GM10266 (cell line): ENCODE results near the gene ZMYND10.

Experiments used
- DNase-seq: peaks from one replicate; pipeline ENCODE4 v3.0.0; 2012; ENCODE audit errors: extremely low spot score
- CTCF ChIP-seq: IDR thresholded peaks from 2 replicates; pipeline ENCODE4 v1.5.1; 2012; ENCODE audit warnings: mild to moderate bottlenecking, low read depth; ENCODE audit not compliant: control insufficient read depth, insufficient read depth; ENCODE audit errors: missing control alignments

The ZMYND10 gene

GRCh38 chr3:50370594-50370993 is 25.1 kb upstream of the ZMYND10 start:
- no peak for TF ChIP-seq CTCF
- no peak for DNase-seq

- TF ChIP-seq CTCF = no peak
- no peak for DNase-seq
These were observed 23.6 kb upstream of the ZMYND10 start for GRCh38 chr3:50369012-50369670.

- no peak for TF ChIP-seq CTCF
These were observed 20.3 kb upstream of the ZMYND10 start for GRCh38 chr3:50365842-50366220.

GRCh38 chr3:50365080-50365841 is 19.7 kb upstream of the ZMYND10 start:
- DNase-seq = peak; percentile 96

More at GRCh38 chr3:50365842-50366220, 20.3 kb upstream of the ZMYND10 start:
- DNase-seq = no peak

GRCh38 chr3:50364573-50365079 is 19.1 kb upstream of the ZMYND10 start:
- TF ChIP-seq CTCF = no peak
- no peak for DNase-seq

More at GRCh38 chr3:50365080-50365841, 19.7 kb upstream of the ZMYND10 start:
- TF ChIP-seq CTCF = peak; percentile 2

- no peak for TF ChIP-seq CTCF
These were observed 14.2 kb upstream of the ZMYND10 start for GRCh38 chr3:50359760-50360110.

More at GRCh38 chr3:50359760-50360110, 14.2 kb upstream of the ZMYND10 start:
- DNase-seq = no peak
